SU-DHL-6 (cell line): ENCODE measurements around the gene F2.

ENCODE experiments used
- CTCF ChIP-seq: fragments of 200-600 bp; sonication (generic); IDR thresholded peaks from one replicate; pipeline ENCODE4 v1.5.1; 2017; ENCODE audit warnings: antibody characterized with exemption, mild to moderate bottlenecking, low read length, moderate library complexity; ENCODE audit not compliant: insufficient read depth, poor library complexity, severe bottlenecking
- EZH2phosphoT487 ChIP-seq: fragments of 200-600 bp; sonication (generic), shearing (Covaris generic); conservative IDR thresholded peaks from 2 replicates; pipeline ENCODE4 v1.6.1; 2018; ENCODE audit warnings: mild to moderate bottlenecking, antibody characterized with exemption, low read length, moderate library complexity, mixed read lengths

- TF ChIP-seq CTCF = no peak
- TF ChIP-seq EZH2phosphoT487 = no peak
These were observed 25.4 kb upstream of the F2 start for GRCh38 chr11:46693597-46694012.
